Memory B cell (primary cell): ENCODE results near the gene P4HA2.

Source experiments
- ATAC-seq: fragments of 150-1000 bp; cut with Tn5 transposase; 2 replicates; pipeline ENCODE4 v1.10.0; 2021; ENCODE audit warnings: low read depth, mild to moderate bottlenecking, moderate library complexity
- DNase-seq, 2 donors: peaks; one replicate each; pipeline ENCODE4 v3.0.0; 2022; ENCODE audit warnings: low spot score in 2 of 2
- H3K27ac Mint-ChIP-seq: one replicate; pipeline ENCODE4 v1.8.0; 2022; ENCODE audit warnings: mild to moderate bottlenecking, moderate library complexity, mixed read lengths
- H3K27me3 Mint-ChIP-seq: one replicate; pipeline ENCODE4 v1.8.0; 2022; ENCODE audit warnings: mixed read lengths
- H3K36me3 Mint-ChIP-seq: one replicate; pipeline ENCODE4 v1.8.0; 2022; ENCODE audit warnings: mild to moderate bottlenecking, mixed read lengths
- H3K4me1 Mint-ChIP-seq: one replicate; pipeline ENCODE4 v1.8.0; 2022; ENCODE audit warnings: mixed read lengths
- H3K4me3 Mint-ChIP-seq: one replicate; pipeline ENCODE4 v1.8.0; 2022; ENCODE audit warnings: mild to moderate bottlenecking, moderate library complexity, mixed read lengths
- H3K9me3 Mint-ChIP-seq: one replicate; pipeline ENCODE4 v1.8.0; 2022; ENCODE audit warnings: mixed read lengths

Gene P4HA2

DNA sequence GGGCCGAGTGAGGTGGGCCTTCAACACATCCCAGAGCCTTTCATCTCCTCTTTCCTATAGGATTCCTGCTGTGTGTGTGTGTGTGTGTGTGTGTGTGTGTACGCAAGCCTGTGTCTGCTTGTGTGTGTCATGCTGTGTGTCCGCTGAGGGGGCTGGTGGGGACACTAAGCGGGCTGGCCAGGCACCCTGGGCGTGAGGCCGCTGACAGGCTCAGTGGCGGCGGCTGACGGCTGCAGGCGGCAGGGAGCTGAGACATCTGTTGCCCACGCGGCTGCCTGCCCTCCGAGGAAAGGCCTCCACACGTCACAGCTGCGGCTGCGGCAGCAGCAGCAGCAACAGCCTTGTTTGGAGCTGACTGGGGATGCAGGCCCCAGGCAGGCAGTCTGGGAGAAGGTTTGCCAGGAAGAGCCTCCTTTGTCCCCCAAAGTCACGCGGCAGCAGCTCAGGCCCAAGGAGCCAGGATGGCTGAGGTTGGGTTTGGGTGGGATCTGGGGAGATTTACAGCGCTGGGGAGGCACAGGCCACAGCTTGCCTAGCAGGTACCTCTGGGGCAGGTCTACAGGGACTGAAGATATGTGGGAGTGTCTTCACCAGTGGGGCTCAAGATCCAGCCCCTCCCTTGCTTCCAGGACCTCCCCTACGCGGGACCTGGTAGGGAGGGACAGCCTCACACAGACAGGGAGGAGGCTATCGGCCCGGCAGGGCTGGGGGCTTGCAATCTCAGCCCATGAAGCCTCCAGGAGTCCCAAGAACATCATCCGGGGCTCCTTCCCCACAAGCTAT lies 31.6 kb upstream of the P4HA2 start:
- H3K4me1 Mint-ChIP-seq, result no peaks in the 10 kb centered on the region
- no peak for DNase-seq
- H3K27me3 Mint-ChIP-seq, result peaks cover 13% of the 10 kb centered on the region
- no peaks in the 10 kb centered on the region for H3K36me3 Mint-ChIP-seq
- no peaks in the 10 kb centered on the region for H3K9me3 Mint-ChIP-seq
- no peak overlapping the region for H3K4me3 Mint-ChIP-seq
- no peak for ATAC-seq
- H3K27ac Mint-ChIP-seq, result no peak overlapping the region

DNA sequence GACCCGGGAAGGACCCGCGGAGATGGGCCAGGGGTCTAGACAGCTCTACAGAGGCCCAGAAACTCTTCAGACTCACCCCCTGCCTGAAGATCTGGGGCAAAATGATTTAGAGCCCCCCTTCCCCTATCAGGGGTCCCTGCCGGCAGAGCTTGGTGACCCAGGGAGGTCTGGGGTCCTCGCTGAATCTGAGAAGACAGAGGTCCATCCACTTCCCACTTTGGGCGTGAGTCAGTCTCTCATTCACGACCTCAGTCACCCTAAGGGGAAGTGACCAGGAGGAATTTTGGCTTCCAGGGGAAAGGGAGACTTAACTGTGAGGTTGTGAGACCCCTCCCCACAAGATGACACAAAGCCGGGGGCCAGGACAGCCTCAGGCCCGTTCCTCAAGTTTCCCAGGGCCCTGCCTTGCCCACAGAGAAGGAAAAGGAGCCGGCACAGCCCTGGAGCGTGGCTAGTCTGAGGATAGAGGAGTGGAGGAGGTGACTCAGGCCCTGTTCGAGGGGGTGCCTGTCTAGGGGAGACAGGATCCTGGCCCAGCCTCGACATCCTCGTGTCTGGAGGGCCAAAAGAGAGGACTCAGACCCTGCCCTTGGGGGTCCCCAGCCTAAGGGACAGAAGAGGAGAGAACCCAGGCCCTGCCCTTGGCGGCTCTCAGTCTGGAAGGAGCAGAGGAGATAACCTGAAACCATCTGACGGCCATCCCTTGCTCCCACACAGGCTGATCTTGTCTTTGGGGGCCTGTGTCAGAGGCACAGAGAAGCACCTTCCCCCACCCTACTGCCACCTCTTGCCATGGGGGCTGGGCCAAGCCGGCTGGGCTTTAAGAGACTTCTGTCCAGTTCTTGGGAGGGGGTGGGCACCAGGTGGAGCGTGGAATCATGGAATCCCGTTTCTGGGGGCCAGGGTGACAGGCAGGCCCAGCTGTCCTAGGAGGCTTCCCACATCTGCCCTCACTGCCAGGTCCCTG lies 30.7 kb upstream of the P4HA2 start:
- peaks cover 13% of the 10 kb centered on the region for H3K27me3 Mint-ChIP-seq
- H3K4me1 Mint-ChIP-seq, result no peaks in the 10 kb centered on the region
- DNase-seq, result no peak
- no peak overlapping the region for H3K27ac Mint-ChIP-seq
- no peaks in the 10 kb centered on the region for H3K36me3 Mint-ChIP-seq
- no peak for ATAC-seq
- H3K4me3 Mint-ChIP-seq, result peak overlapping the region; percentile 13
- no peaks in the 10 kb centered on the region for H3K9me3 Mint-ChIP-seq

- H3K36me3 Mint-ChIP-seq, result no peaks in the 10 kb centered on the region
- no peak for DNase-seq
- H3K4me3 Mint-ChIP-seq, result peak within 1 kb of the TSS; percentile 43
Measured at GRCh38 chr5:132257131-132258101, 29.8 kb upstream of the P4HA2 start, which contains the start of gene PDLIM4. Gene PDLIM4 (plus strand): TSS chr5:132257696. CDS start chr5:132257735, 39 bp downstream.

GRCh38 chr5:132256783-132257130 lies 29.1 kb upstream of the P4HA2 start:
- Mint-ChIP-seq H3K36me3 (no peaks in the 10 kb centered on the region), H3K27me3 (peaks cover 13% of the 10 kb centered on the region), H3K4me1 (no peaks in the 10 kb centered on the region), H3K27ac (no peak overlapping the region), H3K9me3 (no peaks in the 10 kb centered on the region), H3K4me3 (peak overlapping the region; percentile 43)
- DNase-seq (no peak), ATAC-seq (no peak)

More at GRCh38 chr5:132257131-132258101, 29.8 kb upstream of the P4HA2 start, which contains the start of gene PDLIM4:
- H3K4me1 Mint-ChIP-seq, result no peaks in the 10 kb centered on the region
- no peak within 1 kb of the TSS for H3K27ac Mint-ChIP-seq
- no peaks in the 10 kb centered on the region for H3K9me3 Mint-ChIP-seq
- ATAC-seq, result no peak
- peaks cover 13% of the 10 kb centered on the region for H3K27me3 Mint-ChIP-seq

DNA sequence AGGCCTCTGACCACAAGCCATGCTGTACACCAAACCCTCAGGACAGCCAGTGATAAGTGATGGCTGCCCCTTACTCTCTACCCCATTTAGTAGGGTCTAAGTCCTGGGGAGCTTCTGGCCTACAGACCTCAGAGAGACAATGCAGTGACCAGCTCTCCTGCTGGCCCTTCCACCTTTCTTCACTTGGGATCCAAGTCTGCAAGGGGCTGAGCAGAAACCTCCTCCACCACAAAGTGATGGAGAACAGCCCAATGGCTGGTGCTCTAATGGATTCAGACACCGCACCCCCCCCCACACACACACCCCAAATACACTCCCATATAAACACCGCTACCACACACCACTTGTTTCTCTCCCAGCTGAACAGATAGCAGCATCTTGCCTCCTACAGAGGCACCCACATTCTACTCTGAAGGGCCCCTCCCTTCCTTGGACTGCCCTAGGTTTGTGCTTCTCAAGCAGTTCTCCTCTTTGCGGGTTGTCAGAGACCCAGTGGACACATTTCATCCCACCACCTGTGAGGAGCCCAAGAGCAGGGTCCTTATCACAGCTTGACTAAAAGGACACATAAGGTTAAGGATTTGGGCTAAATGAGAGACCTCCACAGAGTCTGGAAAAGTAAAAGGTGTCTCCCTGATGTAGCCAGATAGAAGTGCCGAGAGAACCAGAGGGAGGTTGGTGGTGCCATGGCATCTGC lies 28.6 kb upstream of the P4HA2 start:
- peak overlapping the region; percentile 12 for H3K4me3 Mint-ChIP-seq
- H3K27me3 Mint-ChIP-seq, result peaks cover 13% of the 10 kb centered on the region
- H3K27ac Mint-ChIP-seq, result no peak overlapping the region
- DNase-seq (no peak), ATAC-seq (no peak)
- H3K36me3 Mint-ChIP-seq, result no peaks in the 10 kb centered on the region
- H3K4me1 Mint-ChIP-seq, result no peaks in the 10 kb centered on the region
- no peaks in the 10 kb centered on the region for H3K9me3 Mint-ChIP-seq

GRCh38 chr5:132254321-132254977 lies 26.8 kb upstream of the P4HA2 start:
- DNase-seq (no peak), ATAC-seq (no peak)
- no peaks in the 10 kb centered on the region for H3K4me1 Mint-ChIP-seq
- H3K9me3 Mint-ChIP-seq, result no peaks in the 10 kb centered on the region
- peaks cover 13% of the 10 kb centered on the region for H3K27me3 Mint-ChIP-seq
- no peak overlapping the region for H3K4me3 Mint-ChIP-seq
- H3K36me3 Mint-ChIP-seq, result peaks cover 2% of the 10 kb centered on the region
- H3K27ac Mint-ChIP-seq, result no peak overlapping the region

DNA sequence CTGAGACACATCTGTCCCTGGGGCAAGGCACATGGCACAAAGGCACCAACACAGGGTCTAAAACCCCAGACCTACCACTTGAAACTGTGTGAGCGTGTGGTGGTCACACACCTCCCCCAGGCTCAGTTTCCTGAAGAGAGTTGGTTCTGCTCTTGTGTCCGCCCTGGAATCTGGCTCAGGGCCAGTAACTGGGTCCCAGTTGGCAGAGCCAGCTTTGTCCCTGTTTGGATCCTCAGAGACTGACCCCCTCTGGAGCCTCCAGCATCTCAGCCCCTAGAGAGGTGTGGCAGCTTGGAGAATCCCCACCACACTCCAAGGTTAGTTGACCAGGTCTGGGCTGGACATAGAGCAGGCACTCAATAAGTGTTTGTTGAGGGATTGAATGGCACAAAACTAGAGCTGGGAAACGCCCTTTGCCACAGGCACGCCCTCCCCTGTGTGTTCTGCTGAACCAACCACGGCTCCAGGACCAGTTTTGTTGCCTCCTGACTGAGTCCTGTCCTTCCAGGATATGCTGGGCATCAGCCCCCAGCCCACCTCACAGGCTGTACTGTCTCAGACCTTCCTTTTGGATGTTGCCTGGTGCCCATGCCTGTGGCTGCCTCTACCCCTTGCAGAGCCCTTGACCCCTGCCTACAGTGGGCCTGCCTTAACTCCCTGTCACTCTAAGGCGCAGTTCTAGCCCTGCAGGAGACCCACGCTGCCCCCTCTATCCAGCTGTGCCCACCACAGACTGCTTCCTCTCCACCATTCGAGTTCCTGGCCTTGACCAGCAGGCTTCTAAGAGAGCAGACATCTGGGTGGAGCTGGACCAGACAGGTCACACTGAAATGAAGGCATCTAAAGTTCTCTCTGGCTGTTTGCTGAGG lies 26.0 kb upstream of the P4HA2 start:
- H3K27ac Mint-ChIP-seq, result no peak overlapping the region
- no peaks in the 10 kb centered on the region for H3K9me3 Mint-ChIP-seq
- ATAC-seq (no peak), DNase-seq (no peak)
- H3K36me3 Mint-ChIP-seq, result peaks cover 2% of the 10 kb centered on the region
- no peak overlapping the region for H3K4me3 Mint-ChIP-seq
- H3K4me1 Mint-ChIP-seq, result no peaks in the 10 kb centered on the region
- peaks cover 13% of the 10 kb centered on the region for H3K27me3 Mint-ChIP-seq

DNA sequence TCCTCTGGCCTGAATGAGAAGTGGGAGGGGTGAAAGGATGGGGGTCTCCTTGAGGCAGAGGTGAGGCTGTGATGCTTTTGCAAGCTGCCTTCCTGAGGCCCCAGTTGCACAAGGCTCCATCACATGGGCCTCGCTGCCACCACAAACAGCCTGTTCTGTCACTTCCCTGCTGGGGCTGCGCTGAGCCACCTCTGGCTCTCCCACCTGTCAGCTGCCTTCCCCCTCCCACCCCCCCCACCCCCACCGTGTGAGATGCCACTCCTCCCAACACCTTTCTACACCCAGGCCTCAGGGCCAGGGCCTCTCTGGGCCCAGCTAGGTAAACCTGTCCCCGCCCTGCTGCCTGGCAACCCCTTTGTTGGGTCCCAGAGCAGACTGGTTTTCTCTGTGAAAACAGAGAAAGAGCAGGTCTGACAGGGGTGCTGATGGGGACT lies 25.4 kb upstream of the P4HA2 start:
- no peaks in the 10 kb centered on the region for H3K4me1 Mint-ChIP-seq
- no peaks in the 10 kb centered on the region for H3K9me3 Mint-ChIP-seq
- peaks cover 13% of the 10 kb centered on the region for H3K27me3 Mint-ChIP-seq
- no peak overlapping the region for H3K4me3 Mint-ChIP-seq
- ATAC-seq, result no peak
- peaks cover 2% of the 10 kb centered on the region for H3K36me3 Mint-ChIP-seq
- H3K27ac Mint-ChIP-seq, result no peak overlapping the region
- no peak for DNase-seq

- H3K4me1 Mint-ChIP-seq, result no peaks in the 10 kb centered on the region
- no peak overlapping the region for H3K27ac Mint-ChIP-seq
- ATAC-seq, result no peak
- H3K9me3 Mint-ChIP-seq, result peaks cover 6% of the 10 kb centered on the region
- H3K27me3 Mint-ChIP-seq, result peaks cover 8% of the 10 kb centered on the region
- H3K4me3 Mint-ChIP-seq, result no peak overlapping the region
- no peak for DNase-seq
- H3K36me3 Mint-ChIP-seq, result peaks cover 2% of the 10 kb centered on the region
Measured at GRCh38 chr5:132251220-132251725, 23.6 kb upstream of the P4HA2 start.

GRCh38 chr5:132250547-132250946 lies 22.9 kb upstream of the P4HA2 start:
- DNase-seq (no peak), ATAC-seq (no peak)
- peaks cover 4% of the 10 kb centered on the region for H3K36me3 Mint-ChIP-seq
- H3K4me3 Mint-ChIP-seq, result no peak overlapping the region
- peaks cover 6% of the 10 kb centered on the region for H3K27me3 Mint-ChIP-seq
- no peaks in the 10 kb centered on the region for H3K4me1 Mint-ChIP-seq
- no peak overlapping the region for H3K27ac Mint-ChIP-seq
- H3K9me3 Mint-ChIP-seq, result peaks cover 8% of the 10 kb centered on the region

DNA sequence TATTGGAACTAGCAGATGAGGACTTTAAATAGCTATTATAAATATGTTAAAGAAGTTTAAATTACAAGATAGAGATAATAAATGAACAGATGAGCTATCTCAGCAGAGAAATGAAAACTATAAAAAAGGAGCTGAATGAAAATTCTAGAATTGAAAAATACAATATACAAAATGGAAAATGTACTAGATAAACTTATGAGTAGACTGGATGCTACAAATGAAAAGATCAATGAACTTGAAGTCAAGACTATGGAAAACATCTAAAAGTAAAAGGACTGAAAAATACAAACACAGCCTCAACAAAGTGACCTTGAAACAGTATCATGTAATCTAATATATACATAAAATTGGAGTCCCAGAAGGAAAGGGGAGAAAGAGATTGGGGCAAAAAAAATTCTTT lies 19.2 kb upstream of the P4HA2 start:
- no peaks in the 10 kb centered on the region for H3K4me1 Mint-ChIP-seq
- no peak overlapping the region for H3K4me3 Mint-ChIP-seq
- no peak for ATAC-seq
- peaks cover 10% of the 10 kb centered on the region for H3K27me3 Mint-ChIP-seq
- DNase-seq, result no peak
- peaks cover 16% of the 10 kb centered on the region for H3K36me3 Mint-ChIP-seq
- H3K27ac Mint-ChIP-seq, result no peak overlapping the region
- peaks cover 20% of the 10 kb centered on the region for H3K9me3 Mint-ChIP-seq

DNA sequence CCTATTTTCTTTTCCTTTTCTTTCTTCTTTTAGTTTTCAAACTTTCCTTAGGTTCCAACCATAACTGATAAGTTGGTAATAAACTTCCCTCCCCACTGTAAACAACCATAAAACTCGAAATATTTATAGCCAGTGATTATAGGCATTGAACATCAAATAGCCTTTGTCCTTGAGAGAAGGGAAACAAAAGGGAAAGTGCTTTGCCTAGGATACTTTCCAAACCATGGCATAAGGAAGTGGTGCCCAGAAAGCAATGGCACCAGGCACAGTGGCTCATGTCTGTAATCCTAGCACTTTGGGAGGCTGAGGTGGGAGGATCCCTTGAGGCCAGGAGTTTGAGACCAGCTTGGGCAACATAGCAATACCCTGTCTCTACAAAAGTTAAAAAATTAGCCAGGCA lies 17.9 kb upstream of the P4HA2 start:
- Mint-ChIP-seq H3K4me1 (no peaks in the 10 kb centered on the region), H3K4me3 (no peak overlapping the region), H3K27ac (no peak overlapping the region), H3K27me3 (peaks cover 8% of the 10 kb centered on the region), H3K9me3 (peaks cover 23% of the 10 kb centered on the region), H3K36me3 (peaks cover 16% of the 10 kb centered on the region)
- ATAC-seq (no peak), DNase-seq (no peak)
